ENCODE data around the gene TRIM65.

- no peak for TF ChIP-seq POLR2AphosphoS5 (IDR thresholded peaks at IDR 0.05)
- no peak for TF ChIP-seq CTCF (IDR thresholded peaks at IDR 0.05)
These were observed 48.5 kb upstream of the TRIM65 start for GRCh38 chr17:75945211-75945610.
